Stimulated activated naive CD4-positive, alpha-beta T cell (primary cell): ENCODE results near the gene SCN11A.
"Not testable (repeated sequence)": the region's sequence is repeated elsewhere in the genome, so short reads cannot be mapped to it uniquely, and the experiment has no call there.

ENCODE experiments used
- DNase-seq, 6 experiments: peaks; one replicate each; lab custom pipeline; 2025; lab: John Stamatoyannopoulos, UW

The SCN11A gene

GRCh38 chr3:39065197-39065596 is 13.5 kb upstream of the SCN11A start:
- peak in 2 of 6 experiments; percentile 9 to 23 for DNase-seq

DNA sequence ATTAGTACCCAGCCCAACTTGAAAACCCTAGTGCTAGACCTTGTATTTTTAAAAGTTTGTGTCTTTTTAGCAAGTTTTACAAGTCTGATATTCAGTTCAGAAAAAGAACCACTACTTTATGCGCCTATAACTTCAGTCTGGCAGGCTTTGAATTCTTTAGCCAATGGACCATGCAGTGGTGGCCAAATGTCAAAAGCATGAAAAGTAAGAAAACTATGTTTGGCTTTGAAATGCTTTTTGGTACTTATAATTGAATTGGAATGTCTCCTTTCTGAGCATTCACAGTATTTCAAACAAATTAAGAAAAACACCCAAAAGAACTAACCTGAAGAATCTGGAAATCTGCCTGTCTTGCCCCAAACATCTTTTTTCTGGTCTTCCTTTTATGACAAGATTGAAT is 12.9 kb upstream of the SCN11A start:
- no peak for DNase-seq

DNA sequence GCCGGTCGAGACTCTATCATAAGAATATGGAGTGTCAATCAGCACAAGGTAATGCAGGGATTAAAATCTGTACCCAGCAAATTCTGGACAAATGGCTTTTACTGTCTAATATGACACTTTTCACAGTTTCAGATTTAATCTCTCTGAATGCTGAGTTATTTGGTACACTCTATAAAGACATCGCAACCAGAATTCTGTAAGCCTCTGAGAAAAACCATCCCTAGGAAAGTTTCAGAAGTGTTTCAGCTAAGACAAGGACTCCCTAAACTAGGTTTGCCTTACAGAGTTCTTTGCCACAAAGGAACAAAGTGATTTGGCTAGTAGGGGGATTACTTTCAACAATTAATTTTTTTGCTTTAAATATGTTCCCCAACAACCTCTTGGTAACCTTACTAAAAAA is 11.4 kb upstream of the SCN11A start:
- DNase-seq = no peak

DNA sequence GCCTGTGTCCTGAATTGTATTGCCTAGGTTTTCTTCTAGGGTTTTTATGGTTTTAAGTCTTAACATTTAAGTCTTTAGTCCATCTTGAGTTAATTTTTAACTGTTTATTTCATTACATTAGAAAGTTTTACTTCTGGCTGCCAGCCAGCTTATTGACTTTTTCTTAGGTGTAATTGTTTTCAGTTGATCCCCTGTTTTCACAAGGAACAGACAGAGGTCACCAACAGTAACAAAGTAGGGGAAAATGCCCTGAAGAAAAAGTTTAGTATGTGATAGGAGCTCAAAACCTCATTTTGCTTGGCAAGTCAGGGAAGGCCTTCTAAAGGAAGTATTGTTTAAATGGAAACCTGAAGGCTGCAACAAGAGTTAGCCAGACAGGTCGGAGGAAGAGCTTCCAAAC is 10.4 kb upstream of the SCN11A start:
- no peak for DNase-seq

DNA sequence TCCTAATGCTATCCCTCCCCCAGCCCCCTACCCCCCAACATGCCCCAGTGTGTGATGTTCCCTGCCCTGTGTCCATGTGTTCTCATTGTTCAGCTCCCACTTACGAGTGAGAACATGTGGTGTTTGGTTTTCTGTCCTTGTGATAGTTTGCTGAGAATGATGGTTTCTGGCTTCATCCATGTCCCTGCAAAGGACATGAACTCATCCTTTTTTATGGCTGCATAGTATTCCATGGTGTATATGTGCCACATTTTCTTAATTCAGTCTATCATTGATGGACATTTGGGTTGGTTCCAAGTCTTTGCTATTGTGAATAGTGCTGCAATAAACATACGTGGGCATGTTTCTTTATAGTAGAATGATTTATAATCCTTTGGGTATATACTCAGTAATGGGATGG is 9.5 kb upstream of the SCN11A start:
- not testable (repeated sequence) for DNase-seq

GRCh38 chr3:39056151-39056550 is 4.4 kb upstream of the SCN11A start:
- no peak for DNase-seq

GRCh38 chr3:39053696-39054095 is 2.0 kb upstream of the SCN11A start:
- no peak for DNase-seq

DNA sequence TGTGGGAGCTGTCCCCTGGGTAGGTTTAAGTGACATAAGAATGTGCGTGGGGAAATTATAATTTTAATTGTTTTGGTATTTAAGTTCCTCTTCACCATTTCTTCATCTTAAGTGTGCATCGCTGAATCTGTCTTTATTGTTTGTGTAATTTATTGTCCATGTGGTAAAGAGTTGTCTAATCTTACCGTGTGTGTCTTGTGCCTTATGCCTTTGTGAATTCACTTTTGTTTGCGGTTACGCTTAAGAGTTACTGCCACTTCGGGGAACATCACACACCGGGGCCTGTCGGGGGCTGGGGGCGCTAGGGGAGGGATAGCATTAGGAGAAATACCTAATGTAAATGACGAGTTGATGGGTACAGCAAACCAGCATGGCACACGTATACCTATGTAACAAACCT is 839 bp upstream of the SCN11A start:
- peak in 1 of 6 experiments; percentile 47 for DNase-seq

GRCh38 chr3:39050029-39050428 is 1.7 kb downstream of the SCN11A start:
- DNase-seq = no peak

GRCh38 chr3:39038165-39038564 is 13.6 kb downstream of the SCN11A start:
- no peak for DNase-seq

GRCh38 chr3:39029556-39029955 is 22.2 kb downstream of the SCN11A start:
- DNase-seq = no peak

GRCh38 chr3:39028546-39028945 is 23.2 kb downstream of the SCN11A start:
- no peak for DNase-seq

DNA sequence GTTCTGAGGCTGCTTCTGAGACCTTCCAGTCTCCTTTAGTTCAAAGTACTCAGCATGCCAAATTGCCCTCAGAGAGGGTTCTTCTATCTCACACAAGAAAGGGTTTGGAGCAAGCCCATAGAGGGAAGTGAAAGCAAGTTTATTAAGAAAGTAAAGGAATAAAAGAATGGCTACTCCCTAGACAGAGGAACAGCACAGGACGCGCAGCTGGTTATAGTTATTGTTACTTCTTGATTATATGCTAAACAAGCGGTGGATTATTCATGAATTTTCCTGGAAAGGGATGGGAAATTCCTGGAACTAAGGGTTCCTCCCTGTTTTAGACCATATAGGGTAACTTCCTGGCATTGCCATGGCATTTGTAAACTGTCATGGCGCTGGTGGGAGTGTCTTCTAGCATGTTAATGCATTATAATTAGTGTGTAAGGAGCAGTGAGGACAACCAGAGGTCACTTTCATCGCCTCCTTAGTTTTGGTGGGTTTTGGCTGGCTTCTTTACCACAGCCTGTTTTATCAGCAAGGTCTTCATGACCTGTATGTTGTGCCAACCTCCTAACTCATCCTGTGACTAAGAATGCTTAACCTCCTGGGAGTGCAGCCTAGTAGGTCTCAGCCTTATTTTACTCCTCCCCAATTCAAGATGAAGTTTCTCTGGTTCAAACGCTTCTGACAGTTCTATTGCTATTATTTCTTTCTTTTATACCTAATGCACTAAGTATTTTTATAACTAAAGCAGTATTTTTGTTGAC is 26.3 kb downstream of the SCN11A start:
- DNase-seq = no peak

GRCh38 chr3:39024497-39024896 is 27.2 kb downstream of the SCN11A start:
- no peak for DNase-seq

DNA sequence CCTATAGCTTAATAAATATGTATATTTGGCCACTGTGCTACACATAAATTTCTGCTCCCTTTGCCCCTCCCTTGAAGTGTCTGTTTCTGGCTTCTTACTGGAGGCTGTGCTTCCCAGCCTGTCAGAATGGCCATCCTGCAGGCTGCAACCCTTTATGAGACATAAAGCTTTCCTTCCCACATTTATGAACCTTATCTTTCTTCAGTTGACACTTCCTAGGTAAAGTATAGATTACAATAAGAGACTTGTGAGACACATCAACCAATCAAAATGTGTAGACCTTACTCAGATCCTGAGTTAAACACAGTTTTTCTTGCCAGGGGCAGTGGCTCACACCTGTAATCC is 29.5 kb downstream of the SCN11A start:
- DNase-seq = no peak

DNA sequence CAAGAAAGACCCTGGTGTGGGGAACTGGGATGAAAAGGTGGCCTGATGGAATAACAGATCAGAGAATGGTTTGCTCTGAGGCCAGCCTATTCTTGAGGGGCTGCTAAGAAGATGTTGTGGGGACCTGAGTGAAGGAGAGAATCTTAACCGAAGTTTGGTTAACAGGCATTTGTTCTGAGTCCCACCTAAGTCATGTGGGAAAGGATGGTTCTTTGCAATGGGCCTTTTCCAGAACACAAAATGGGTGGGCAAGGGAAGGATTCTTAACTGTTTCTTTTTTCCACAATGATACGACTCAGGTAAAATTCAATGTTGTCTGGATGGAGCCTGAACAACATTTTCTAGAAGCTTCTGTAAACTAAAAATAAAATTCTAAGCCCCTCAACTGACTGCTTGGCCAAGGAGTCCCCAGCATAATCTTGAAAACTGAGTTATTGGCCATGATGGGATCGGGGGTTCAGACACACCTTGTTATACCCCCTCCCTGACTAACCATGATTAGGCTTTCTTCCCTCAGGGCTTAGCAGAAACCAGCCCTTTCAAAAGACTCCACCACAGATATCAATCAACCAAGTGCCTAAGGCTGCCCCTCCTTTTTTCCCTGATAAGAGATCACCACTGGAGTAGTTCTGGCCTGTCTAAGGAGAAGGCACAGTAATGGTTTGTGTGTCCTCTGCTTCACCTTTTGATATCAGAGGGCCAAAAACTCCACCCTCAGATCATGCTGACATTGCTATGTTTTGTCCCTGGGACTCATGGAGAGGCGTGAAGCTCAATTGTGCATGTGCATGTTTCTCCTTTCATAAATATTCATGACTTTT is 30.1 kb downstream of the SCN11A start:
- no peak for DNase-seq

DNA sequence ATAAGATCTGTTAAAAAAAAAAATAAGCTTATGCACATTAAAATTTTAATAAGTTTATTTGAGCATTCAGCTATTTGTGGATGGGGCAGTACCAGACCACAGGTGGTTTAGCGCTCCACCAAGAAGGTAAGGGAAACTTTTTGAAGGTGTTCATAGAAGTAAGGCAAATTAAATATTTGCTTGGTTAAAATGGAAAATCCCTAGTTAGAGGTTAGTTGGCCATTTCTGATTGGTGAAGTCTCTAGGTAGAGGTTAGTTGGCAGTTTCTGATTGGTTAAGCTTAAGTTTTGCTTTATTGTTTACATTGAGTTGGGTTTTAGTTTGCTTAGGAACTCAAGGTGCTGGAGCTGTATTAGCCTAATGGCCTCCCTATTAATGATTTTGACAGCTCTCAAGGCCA is 30.7 kb downstream of the SCN11A start:
- DNase-seq = no peak

GRCh38 chr3:39019299-39019698 is 32.4 kb downstream of the SCN11A start:
- DNase-seq = no peak

GRCh38 chr3:39015418-39015817 is 36.3 kb downstream of the SCN11A start:
- no peak for DNase-seq

DNA sequence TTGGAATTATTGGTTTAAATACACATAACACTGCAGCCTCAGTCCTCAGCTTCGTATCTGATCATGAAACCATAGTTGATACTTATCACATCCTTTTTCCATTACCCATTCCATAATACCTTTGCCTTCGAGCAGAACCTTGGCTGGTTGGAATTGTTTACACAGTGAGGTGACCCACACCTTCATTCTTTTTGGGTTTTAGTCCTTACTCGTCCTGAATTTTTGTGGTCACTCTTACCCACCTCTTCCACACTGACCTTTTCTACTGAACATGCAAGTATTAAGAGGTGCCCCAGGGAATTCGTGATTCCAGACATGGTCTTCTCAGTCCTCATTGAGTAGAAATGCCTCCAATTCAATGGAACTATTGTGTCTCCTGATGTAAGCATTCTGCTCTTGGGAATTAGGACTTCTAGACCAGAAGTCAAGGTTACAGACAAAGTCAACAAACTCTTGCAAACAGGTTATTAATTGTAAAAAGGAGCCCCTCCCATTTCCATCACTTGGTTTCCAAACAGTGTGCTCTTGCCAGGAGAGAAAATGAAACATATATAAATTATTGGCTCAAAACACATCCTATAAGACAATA is 37.7 kb downstream of the SCN11A start:
- no peak for DNase-seq

- DNase-seq = no peak
Measured at GRCh38 chr3:39013289-39013688, 38.5 kb downstream of the SCN11A start.

GRCh38 chr3:39011191-39011736 is 40.5 kb downstream of the SCN11A start:
- no peak for DNase-seq

- no peak for DNase-seq
Measured at GRCh38 chr3:39005295-39005694, 46.4 kb downstream of the SCN11A start.
